Left renal pelvis (tissue), 4 donors: ENCODE data around the gene LPAR2. TPM values are rescaled to one million over a fixed set of nuclear protein-coding genes. Genes with fewer than 3 reads are reported as not detected.
"Not testable (repeated sequence)": the region's sequence is repeated elsewhere in the genome, so short reads cannot be mapped to it uniquely, and the experiment has no call there.

ENCODE experiments used
- DNase-seq, 4 donors: peaks; one replicate each; pipeline ENCODE4 v3.0.0-alpha.2; 2013; ENCODE audit warnings: low read depth in 4 of 4, low spot score in 3 of 4
- polyA plus RNA-seq, 4 donors: library from polyadenylated mRNA; unstranded; fragments of 120-200 nt; gene quantifications; one replicate each; pipeline ENCODE4 v1.2.1, GENCODE V29; 2013; ENCODE audit not compliant: insufficient read length in 4 of 4

LPAR2 gene
- polyA plus RNA-seq, 4 donors, result 15.7 to 41.0 (median 23.9) TPM

GRCh38 chr19:19602136-19602712, 25.8 kb downstream of the LPAR2 start:
- no peak for DNase-seq

GRCh38 chr19:19600793-19601330, 27.2 kb downstream of the LPAR2 start:
- DNase-seq, result no peak

GRCh38 chr19:19598728-19599451, 29.1 kb downstream of the LPAR2 start:
- not testable (repeated sequence) for DNase-seq

GRCh38 chr19:19597809-19598306, 30.2 kb downstream of the LPAR2 start:
- DNase-seq, result no peak

- DNase-seq, result no peak
Observed at GRCh38 chr19:19595171-19595701, 32.8 kb downstream of the LPAR2 start.

GRCh38 chr19:19594381-19594780, 33.6 kb downstream of the LPAR2 start:
- DNase-seq, result no peak

- DNase-seq, result no peak
Observed at GRCh38 chr19:19592690-19593089, 35.3 kb downstream of the LPAR2 start.

- no peak for DNase-seq
Observed at GRCh38 chr19:19591133-19591825, 36.7 kb downstream of the LPAR2 start.

- no peak for DNase-seq
Observed at GRCh38 chr19:19588546-19588945, 39.5 kb downstream of the LPAR2 start.

GRCh38 chr19:19587771-19588170, 40.2 kb downstream of the LPAR2 start:
- no peak for DNase-seq

GRCh38 chr19:19584356-19584755, 43.7 kb downstream of the LPAR2 start:
- no peak for DNase-seq

- no peak for DNase-seq
Observed at GRCh38 chr19:19582471-19582870, 45.5 kb downstream of the LPAR2 start.

- DNase-seq, result no peak
Observed at GRCh38 chr19:19581391-19581790, 46.6 kb downstream of the LPAR2 start.

- DNase-seq, result no peak
Observed at GRCh38 chr19:19580418-19580817, 47.6 kb downstream of the LPAR2 start.

- DNase-seq, result no peak
Observed at GRCh38 chr19:19579533-19580361, 48.3 kb downstream of the LPAR2 start.

GRCh38 chr19:19578252-19578651, 49.8 kb downstream of the LPAR2 start:
- no peak for DNase-seq

GRCh38 chr19:19575411-19575810, 52.6 kb downstream of the LPAR2 start:
- DNase-seq, result no peak
